HepG2 (cell line): ENCODE results near the gene RPL11. TPM values are rescaled to one million over a fixed set of nuclear protein-coding genes. Genes with fewer than 3 reads are reported as not detected.

Source experiments
- ARID2 ChIP-seq: sonication (generic); formaldehyde crosslinking; IDR thresholded peaks from 2 replicates; pipeline ENCODE4 v1.8.1; 2022; ENCODE audit warnings: mild to moderate bottlenecking, missing genetic modification reagents, borderline replicate concordance
- HES4 ChIP-seq: sonication (generic); formaldehyde crosslinking; IDR thresholded peaks from 2 replicates; pipeline ENCODE4 v1.9.0; 2021; ENCODE audit warnings: mild to moderate bottlenecking, missing genetic modification reagents, borderline replicate concordance
- HOXA3 ChIP-seq: sonication (generic); formaldehyde crosslinking; IDR thresholded peaks from 2 replicates; pipeline ENCODE4 v1.5.0; 2020; ENCODE audit warnings: missing genetic modification reagents
- JUND ChIP-seq: sonication (generic); formaldehyde crosslinking; IDR thresholded peaks from 2 replicates; pipeline ENCODE4 v1.8.0; 2022; ENCODE audit warnings: mild to moderate bottlenecking, missing genetic modification reagents
- KMT2A ChIP-seq: sonication (generic); formaldehyde crosslinking; IDR thresholded peaks from 2 replicates; pipeline ENCODE4 v1.4.0; 2020; ENCODE audit warnings: missing genetic modification reagents
- MIXL1 ChIP-seq: IDR thresholded peaks from 2 replicates; pipeline ENCODE4 v1.6.1; 2016
- NFATC3 ChIP-seq: sonication (generic); formaldehyde crosslinking; IDR thresholded peaks from 2 replicates; pipeline ENCODE4 v1.5.1; 2020; ENCODE audit warnings: mild to moderate bottlenecking, missing genetic modification reagents
- SIN3A ChIP-seq: IDR thresholded peaks from 2 replicates; pipeline ENCODE4 v1.6.1; 2011; ENCODE audit warnings: low read depth, mild to moderate bottlenecking, control low read depth, low read length, borderline replicate concordance
- SOX13 ChIP-seq, 3 experiments: fragments of 450-650 bp in 1 of 3; sonication (generic) in 1 of 3; formaldehyde crosslinking in 1 of 3; IDR thresholded peaks in 2 of 3; conservative IDR thresholded peaks in 1 of 3; 2 replicates each; pipeline versions ENCODE4 v1.5.0 to v1.6.1; 2016 to 2020; ENCODE audit warnings: antibody characterized with exemption in 1 of 3, mild to moderate bottlenecking in 1 of 3, missing compliant biosample characterization in 1 of 3, missing genetic modification reagents in 1 of 3, moderate library complexity in 1 of 3
- TAF1 ChIP-seq: sonication (generic); formaldehyde crosslinking; IDR thresholded peaks from 2 replicates; pipeline ENCODE4 v1.4.0; 2020; ENCODE audit warnings: missing genetic modification reagents
- TFDP2 ChIP-seq: sonication (generic); formaldehyde crosslinking; IDR thresholded peaks from 2 replicates; pipeline ENCODE4 v1.4.0; 2020; ENCODE audit warnings: missing genetic modification reagents
- XRCC5 ChIP-seq: fragments of 200-400 bp; formaldehyde crosslinking; optimal IDR thresholded peaks from 2 replicates; pipeline ENCODE3; 2017; ENCODE audit warnings: mild to moderate bottlenecking, low read length
- ZNF354B ChIP-seq: sonication (generic); formaldehyde crosslinking; IDR thresholded peaks from 2 replicates; pipeline ENCODE4 v1.8.0; 2022; ENCODE audit warnings: mild to moderate bottlenecking, missing genetic modification reagents
- ZNF572 ChIP-seq: sonication (generic); formaldehyde crosslinking; IDR thresholded peaks from 2 replicates; pipeline ENCODE4 v1.5.1; 2020; ENCODE audit warnings: mild to moderate bottlenecking, missing genetic modification reagents
- ZNF607 ChIP-seq: sonication (generic); formaldehyde crosslinking; IDR thresholded peaks from 2 replicates; pipeline ENCODE4 v1.5.1; 2020; ENCODE audit warnings: missing genetic modification reagents, mild to moderate bottlenecking, borderline replicate concordance
- ZNF777 ChIP-seq: sonication (generic); formaldehyde crosslinking; IDR thresholded peaks from 2 replicates; pipeline ENCODE4 v1.4.0; 2020; ENCODE audit warnings: missing genetic modification reagents
- ZSCAN21 ChIP-seq: sonication (generic); formaldehyde crosslinking; IDR thresholded peaks from 2 replicates; pipeline ENCODE4 v1.8.0; 2022; ENCODE audit warnings: mild to moderate bottlenecking, missing genetic modification reagents, moderate library complexity, borderline replicate concordance
- polyA plus RNA-seq, 8 experiments: library from polyadenylated mRNA; depleted of rRNA in 3 of 8; stranded (reverse) in 7 of 8; unstranded in 1 of 8; fragments of >200 nt; fragmentation: Illumina TruSeq in 4 of 8; extraction: Trizol in 4 of 8; gene quantifications; 2 replicates each; pipeline versions ENCODE4 v1.2.1 to v1.2.3, GENCODE V29; 2011 to 2016; ENCODE audit warnings: low read depth in 4 of 8, missing spikeins in 1 of 8, mixed read lengths in 1 of 8; ENCODE audit not compliant: insufficient read depth in 1 of 8
- total RNA-seq, 5 experiments: library from RNA; depleted of rRNA; stranded (reverse); fragments of >200 nt; fragmentation: Illumina TruSeq; extraction: Trizol; gene quantifications; 2 replicates each; pipeline ENCODE4 v1.2.3, GENCODE V29; 2016; ENCODE audit warnings: low read depth in 1 of 5
- TF ChIP-seq, protein P1 (sequence below): IDR thresholded peaks from 2 replicates; pipeline ENCODE4 v1.6.1; 2016; ENCODE audit warnings: missing compliant biosample characterization, missing genetic modification reagents, borderline replicate concordance
- TF ChIP-seq, protein P2 (sequence below): sonication (generic); formaldehyde crosslinking; IDR thresholded peaks from 2 replicates; pipeline ENCODE4 v1.4.0; 2020; ENCODE audit warnings: missing genetic modification reagents
- TF ChIP-seq, protein P3 (sequence below): sonication (generic); formaldehyde crosslinking; IDR thresholded peaks from 2 replicates; pipeline ENCODE4 v1.4.0; 2020; ENCODE audit warnings: missing genetic modification reagents

Gene RPL11
- total and polyA plus RNA-seq, 2 of the 13 experiments (the other 11 are each of a cell fraction or from before 2014, with no cell fraction given), result 1,682 to 2,010 TPM

- 0 out of 2 replicates have a peak, but pooled peaks have one; percentile 21 for TF ChIP-seq SOX13 (IDR thresholded peaks at IDR 0.05)
- TF ChIP-seq SOX13 (CRISPR knock-in tag; conservative IDR thresholded peaks at IDR 0.05 in 1 of 2, IDR thresholded peaks at IDR 0.05 in 1 of 2), result peak in 1 of 2 experiments; percentile 15; a peak in 1 of 4 replicates
- 0 out of 2 replicates have a peak, but pooled peaks have one; percentile 31 for TF ChIP-seq ARID2
- no peak; the same call in none of the 2 replicates for TF ChIP-seq TFDP2 (CRISPR knock-in tag)
- TF ChIP-seq TAF1, result peak; percentile 100
- no peak for TF ChIP-seq JUND (CRISPR knock-in tag)
- peak; percentile 89 for TF ChIP-seq KMT2A (CRISPR knock-in tag)
- TF ChIP-seq XRCC5, result peak; percentile 75
- TF ChIP-seq ZNF607 (CRISPR knock-in tag), result peak; percentile 87
- TF ChIP-seq ZNF354B (CRISPR knock-in tag), result 0 out of 2 replicates have a peak, but pooled peaks have one; percentile 24
- TF ChIP-seq, protein P1, sequence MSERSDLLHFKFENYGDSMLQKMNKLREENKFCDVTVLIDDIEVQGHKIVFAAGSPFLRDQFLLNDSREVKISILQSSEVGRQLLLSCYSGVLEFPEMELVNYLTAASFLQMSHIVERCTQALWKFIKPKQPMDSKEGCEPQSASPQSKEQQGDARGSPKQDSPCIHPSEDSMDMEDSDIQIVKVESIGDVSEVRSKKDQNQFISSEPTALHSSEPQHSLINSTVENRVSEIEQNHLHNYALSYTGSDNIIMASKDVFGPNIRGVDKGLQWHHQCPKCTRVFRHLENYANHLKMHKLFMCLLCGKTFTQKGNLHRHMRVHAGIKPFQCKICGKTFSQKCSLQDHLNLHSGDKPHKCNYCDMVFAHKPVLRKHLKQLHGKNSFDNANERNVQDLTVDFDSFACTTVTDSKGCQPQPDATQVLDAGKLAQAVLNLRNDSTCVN, result no peak; the same call in 1 of the 2 replicates
- TF ChIP-seq MIXL1 (CRISPR knock-in tag), result peak; percentile 67; the same call in 1 of the 2 replicates
- TF ChIP-seq NFATC3 (CRISPR knock-in tag), result no peak
- peak; percentile 45 for TF ChIP-seq HES4
- TF ChIP-seq, protein P2, sequence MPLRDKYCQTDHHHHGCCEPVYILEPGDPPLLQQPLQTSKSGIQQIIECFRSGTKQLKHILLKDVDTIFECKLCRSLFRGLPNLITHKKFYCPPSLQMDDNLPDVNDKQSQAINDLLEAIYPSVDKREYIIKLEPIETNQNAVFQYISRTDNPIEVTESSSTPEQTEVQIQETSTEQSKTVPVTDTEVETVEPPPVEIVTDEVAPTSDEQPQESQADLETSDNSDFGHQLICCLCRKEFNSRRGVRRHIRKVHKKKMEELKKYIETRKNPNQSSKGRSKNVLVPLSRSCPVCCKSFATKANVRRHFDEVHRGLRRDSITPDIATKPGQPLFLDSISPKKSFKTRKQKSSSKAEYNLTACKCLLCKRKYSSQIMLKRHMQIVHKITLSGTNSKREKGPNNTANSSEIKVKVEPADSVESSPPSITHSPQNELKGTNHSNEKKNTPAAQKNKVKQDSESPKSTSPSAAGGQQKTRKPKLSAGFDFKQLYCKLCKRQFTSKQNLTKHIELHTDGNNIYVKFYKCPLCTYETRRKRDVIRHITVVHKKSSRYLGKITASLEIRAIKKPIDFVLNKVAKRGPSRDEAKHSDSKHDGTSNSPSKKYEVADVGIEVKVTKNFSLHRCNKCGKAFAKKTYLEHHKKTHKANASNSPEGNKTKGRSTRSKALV (CRISPR knock-in tag), result 0 out of 2 replicates have a peak, but pooled peaks have one; percentile 15
- TF ChIP-seq, protein P3, sequence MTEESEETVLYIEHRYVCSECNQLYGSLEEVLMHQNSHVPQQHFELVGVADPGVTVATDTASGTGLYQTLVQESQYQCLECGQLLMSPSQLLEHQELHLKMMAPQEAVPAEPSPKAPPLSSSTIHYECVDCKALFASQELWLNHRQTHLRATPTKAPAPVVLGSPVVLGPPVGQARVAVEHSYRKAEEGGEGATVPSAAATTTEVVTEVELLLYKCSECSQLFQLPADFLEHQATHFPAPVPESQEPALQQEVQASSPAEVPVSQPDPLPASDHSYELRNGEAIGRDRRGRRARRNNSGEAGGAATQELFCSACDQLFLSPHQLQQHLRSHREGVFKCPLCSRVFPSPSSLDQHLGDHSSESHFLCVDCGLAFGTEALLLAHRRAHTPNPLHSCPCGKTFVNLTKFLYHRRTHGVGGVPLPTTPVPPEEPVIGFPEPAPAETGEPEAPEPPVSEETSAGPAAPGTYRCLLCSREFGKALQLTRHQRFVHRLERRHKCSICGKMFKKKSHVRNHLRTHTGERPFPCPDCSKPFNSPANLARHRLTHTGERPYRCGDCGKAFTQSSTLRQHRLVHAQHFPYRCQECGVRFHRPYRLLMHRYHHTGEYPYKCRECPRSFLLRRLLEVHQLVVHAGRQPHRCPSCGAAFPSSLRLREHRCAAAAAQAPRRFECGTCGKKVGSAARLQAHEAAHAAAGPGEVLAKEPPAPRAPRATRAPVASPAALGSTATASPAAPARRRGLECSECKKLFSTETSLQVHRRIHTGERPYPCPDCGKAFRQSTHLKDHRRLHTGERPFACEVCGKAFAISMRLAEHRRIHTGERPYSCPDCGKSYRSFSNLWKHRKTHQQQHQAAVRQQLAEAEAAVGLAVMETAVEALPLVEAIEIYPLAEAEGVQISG (CRISPR knock-in tag), result peak; percentile 100
- TF ChIP-seq ZSCAN21 (CRISPR knock-in tag), result no peak
- TF ChIP-seq ZNF572 (CRISPR knock-in tag), result peak; percentile 97; the same call in 1 of the 2 replicates
- no peak for TF ChIP-seq ZNF777 (CRISPR knock-in tag)
- peak; percentile 83 for TF ChIP-seq HOXA3
- TF ChIP-seq SIN3A, result 0 out of 2 replicates have a peak, but pooled peaks have one; percentile 55
These were observed at the start of gene RPL11 (continued) for GRCh38 chr1:23691499-23692307.
